ENCODE data around the gene ZNF618.

- TF ChIP-seq EP300 (IDR thresholded peaks at IDR 0.05) = no peak
- no peak for TF ChIP-seq POLR2A (IDR thresholded peaks at IDR 0.05)
- no peak for TF ChIP-seq CTCF (IDR thresholded peaks at IDR 0.05)
- no peak for TF ChIP-seq POLR2AphosphoS5 (IDR thresholded peaks at IDR 0.05)
These were observed 54.3 kb downstream of the ZNF618 start for GRCh38 chr9:113930390-113930783.

All from stomach (tissue), 4 donors.